GM21381 (cell line): ENCODE results near the gene MARS1.
"Not testable (repeated sequence)": the region's sequence is repeated elsewhere in the genome, so short reads cannot be mapped to it uniquely, and the experiment has no call there.

ENCODE experiments used
- ATAC-seq: cut with Tn5 transposase; IDR thresholded peaks from one replicate; pipeline ENCODE4 v1.9.1; 2021; ENCODE audit warnings: mild to moderate bottlenecking, moderate library complexity; ENCODE audit not compliant: unreplicated experiment

Gene MARS1

DNA sequence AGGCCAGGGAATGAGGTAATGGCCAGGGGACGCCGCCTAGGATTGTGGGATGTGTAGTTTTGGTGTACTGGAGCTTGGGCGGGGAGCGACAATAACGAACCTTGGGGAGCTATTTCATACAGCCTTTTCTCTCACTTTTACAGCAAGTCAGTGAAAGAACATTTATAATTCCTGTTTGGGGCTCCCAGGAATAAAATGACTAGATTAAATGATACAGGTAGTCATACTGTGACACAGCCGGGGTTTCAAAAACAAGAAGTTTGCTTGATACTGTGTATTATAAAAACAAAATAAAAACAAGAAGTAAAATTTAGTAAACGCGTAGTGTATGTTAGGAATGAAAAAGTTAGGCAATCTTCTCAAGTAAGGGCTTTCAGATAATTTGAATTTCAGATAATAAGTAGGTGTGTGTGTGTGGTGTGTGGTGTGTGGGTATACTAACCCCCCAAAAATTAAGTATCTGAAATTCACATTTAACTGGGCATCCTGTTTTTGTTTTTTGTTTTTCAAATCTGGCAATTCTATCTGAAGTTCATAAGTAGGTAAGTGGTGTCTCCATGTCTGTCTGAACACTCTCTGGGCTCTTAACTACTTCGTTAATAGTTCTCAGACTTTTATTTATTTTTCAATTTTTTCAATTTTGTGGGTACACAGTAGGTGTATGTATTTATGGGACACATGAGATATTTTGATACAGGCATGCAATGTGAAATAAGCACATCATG is 59.6 kb downstream of the MARS1 start:
- no peak for ATAC-seq

- no peak for ATAC-seq
These were observed 60.1 kb downstream of the MARS1 start for GRCh38 chr12:57548013-57548315.

- no peak for ATAC-seq
These were observed 60.6 kb downstream of the MARS1 start for GRCh38 chr12:57548488-57548887.

DNA sequence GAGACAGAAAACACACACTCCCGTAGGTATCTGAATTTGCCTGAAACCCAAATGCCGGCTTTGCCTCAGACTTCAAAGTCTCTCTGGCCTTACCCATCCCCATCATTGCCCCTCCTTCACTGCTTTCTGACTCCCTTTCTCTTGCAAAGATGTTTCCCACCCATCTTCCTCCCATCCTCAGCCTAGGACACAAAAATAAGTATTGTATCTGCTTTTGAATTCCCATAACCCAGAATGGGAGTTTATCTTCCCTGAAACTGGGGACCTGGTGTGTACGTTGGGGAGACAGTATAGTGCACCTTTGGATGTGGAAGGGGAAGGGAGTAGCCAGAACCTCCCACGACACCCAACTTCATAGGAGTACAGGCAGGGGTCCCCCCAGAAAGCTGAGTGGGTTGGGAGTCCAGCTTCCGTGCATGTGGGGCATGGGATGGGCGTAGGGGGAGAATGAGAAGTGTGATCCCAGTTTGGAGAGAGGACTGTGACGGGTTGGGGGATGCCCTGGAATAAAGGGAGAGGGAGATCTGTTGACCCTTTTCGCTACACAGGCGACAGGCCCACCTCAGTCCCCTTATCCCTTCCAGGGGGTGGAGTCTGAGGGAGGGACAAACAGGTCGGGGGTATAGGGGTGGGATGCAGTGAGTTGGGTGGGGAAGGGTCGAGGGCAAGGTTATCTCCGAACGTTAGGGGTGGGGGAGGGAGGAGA is 61.5 kb downstream of the MARS1 start:
- no peak for ATAC-seq

GRCh38 chr12:57549909-57550640 is 62.2 kb downstream of the MARS1 start, which contains the start of gene KIF5A:
Gene KIF5A, plus strand, starts transcription at chr12:57550044. Its CDS starts 228 bp downstream, at chr12:57550272.
- no peak for ATAC-seq

GRCh38 chr12:57550641-57551549 is 63.0 kb downstream of the MARS1 start:
- no peak for ATAC-seq

- no peak for ATAC-seq
These were observed 63.9 kb downstream of the MARS1 start for GRCh38 chr12:57551637-57552305.

DNA sequence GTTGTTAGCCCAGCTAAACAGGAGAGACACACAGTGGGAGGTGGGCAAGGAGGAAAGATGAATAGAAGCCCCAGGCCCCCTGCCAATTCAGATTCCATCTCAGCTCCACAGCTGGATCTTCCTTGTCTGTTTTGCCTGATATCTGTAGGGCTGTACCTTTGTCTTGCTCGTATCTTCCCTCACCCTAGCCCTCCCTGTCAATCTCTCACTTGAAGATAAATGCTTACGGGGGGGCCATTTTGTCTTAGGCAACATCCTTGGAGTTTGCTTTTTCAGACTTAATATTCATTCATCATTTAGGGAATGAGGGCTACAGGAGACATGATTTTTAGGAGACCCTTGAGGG is 64.4 kb downstream of the MARS1 start:
- no peak for ATAC-seq

GRCh38 chr12:57552835-57553313 is 65.0 kb downstream of the MARS1 start:
- no peak for ATAC-seq

DNA sequence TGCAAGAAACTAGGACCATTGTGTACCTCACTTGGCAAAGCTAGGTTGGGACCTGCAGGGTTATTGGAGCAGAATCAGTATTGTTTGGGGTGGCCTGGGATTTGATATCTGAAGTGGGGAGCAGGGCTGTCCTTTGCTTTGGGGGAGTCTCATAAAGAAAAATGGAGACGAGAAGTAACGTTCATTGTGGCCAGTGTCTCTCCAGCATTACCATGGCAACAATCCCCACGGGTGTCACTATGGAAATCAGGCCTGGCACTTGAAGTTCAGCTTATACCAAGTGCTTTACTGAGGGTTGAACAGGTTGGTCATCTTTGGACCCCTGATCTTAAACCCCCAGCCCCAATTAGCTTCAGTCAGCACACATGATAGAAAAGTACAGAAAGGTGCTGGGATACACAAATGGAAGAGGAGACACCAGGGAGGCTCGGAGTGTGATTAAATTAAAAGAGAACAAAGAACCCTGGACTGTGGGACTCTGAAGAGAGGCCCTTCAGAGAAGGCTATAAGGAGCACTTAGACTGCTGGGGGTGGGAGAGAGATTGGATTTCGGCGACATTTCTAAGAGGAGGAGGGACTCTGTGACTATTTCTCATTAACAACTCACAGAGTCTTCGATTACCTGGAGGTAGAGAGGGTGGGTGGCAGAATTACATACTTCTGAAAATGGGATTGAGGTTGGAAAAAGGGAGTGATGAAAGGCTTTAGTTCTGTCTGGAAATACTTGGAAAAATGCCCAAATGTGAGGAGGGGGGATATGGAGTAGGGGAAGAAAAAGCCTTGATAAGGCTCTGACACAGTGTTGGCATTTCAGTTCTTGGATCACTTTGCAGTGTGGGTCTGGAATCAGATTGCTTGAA is 65.7 kb downstream of the MARS1 start:
- ATAC-seq: no peak

DNA sequence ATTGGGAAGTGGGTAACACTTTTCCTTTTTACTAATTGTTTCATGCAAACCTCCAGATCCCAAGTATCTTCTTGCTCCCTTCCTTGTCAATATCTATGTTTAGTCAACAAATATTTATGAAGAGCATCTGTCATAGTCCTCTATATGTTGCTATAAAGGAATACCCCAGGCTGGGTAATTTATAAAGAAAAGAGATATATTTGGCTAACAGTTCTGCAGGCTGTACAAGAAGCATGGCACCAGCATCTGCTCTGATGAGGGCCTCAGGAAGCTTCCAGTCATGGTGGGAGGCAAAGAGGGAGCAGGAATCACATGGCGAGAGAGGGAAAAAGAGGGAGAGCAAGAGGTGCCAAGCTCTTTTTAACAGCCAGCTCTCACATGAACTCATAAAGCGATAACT is 66.6 kb downstream of the MARS1 start:
- ATAC-seq: no peak

GRCh38 chr12:57554897-57555296 is 67.0 kb downstream of the MARS1 start:
- ATAC-seq: no peak

- ATAC-seq: no peak
These were observed 71.0 kb downstream of the MARS1 start for GRCh38 chr12:57558864-57559263.

DNA sequence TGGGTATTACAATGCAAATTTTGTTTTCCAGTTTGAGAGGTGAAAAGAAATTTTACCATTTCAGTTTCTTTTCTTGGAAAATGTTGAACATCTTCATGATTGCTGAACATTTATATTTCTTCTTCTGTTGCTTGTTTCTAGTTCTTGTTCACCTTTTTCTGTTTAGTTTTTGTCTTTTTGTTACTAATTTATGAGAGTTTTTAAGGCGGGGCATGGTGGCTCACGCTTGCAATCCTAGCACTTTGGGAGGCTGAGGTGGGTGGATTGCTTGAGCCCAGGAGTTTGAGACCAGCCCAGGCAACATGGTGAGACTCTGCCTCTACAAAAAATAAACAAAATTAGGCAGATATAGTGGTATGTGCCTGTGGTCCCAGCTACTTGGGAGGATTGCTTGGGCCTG is 72.6 kb downstream of the MARS1 start:
- no peak for ATAC-seq

DNA sequence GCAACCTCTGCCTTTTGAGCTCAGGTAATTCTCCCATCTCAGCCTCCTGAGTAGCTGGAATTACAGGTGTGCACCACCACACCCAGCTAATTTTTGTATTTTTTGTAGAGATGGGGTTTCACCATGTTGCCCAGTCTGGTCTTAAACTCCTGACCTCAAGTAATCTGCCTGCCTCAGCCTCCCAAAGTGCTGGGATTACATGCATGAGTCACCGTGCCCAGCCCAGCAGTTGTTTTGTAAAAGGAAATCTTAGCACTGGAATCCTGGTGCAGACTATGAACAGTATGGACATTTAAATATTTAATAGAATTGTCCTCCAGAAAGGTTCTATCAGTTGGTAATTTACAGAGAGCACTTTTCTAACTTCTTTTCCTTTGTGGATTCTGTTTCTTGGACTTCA is 73.2 kb downstream of the MARS1 start:
- ATAC-seq: not testable (repeated sequence)

DNA sequence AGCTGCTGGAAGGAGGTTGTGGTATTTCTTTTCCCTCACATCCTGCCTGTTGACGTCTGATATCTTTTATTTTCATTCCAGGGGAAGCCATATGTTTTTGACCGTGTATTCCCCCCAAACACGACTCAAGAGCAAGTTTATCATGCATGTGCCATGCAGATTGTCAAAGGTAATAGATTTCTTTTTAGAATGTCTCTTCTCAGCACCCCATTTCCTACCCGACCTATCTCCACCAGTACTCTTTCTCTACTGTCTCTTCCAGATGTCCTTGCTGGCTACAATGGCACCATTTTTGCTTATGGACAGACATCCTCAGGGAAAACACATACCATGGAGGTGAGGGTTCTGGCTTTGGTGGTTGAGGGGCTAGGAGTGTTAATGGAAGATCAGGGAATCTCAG is 75.5 kb downstream of the MARS1 start:
- no peak for ATAC-seq

DNA sequence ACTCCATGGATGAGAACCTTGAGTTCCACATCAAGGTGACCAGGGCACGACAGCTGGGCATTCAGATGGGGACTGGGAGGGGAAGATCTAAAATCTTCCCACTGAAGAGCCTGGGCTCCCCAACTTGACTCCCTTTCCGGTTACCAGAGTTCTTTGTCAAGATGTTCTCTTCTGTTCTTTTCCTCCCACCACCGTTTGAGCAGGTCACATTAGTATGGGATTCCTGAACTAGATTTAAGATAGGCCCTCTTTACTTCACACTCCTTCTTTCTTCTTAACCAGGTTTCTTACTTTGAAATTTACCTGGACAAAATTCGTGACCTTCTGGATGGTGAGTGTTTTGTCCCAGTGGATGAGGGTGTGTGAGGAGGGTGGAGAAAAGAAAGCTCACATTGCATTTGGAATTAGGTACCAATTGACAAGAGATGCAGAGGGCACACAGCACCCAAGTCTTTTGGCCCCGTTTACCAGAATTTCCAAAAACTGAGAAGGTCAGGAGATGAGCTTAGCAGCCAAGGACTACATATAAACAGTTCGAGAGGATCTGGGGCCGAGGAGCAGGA is 76.4 kb downstream of the MARS1 start:
- ATAC-seq: no peak
